Astrocyte (in vitro differentiated cells and primary cell): ENCODE data around the gene UBE2QL1.

Source experiments
- CTCF ChIP-seq: IDR thresholded peaks from 2 replicates; pipeline ENCODE4 v1.5.1; 2011; ENCODE audit warnings: low read depth, mild to moderate bottlenecking, inconsistent platforms, low read length, moderate library complexity; ENCODE audit not compliant: insufficient read depth
- EZH2 ChIP-seq: IDR thresholded peaks from 2 replicates; pipeline ENCODE4 v1.6.1; 2012; ENCODE audit warnings: mild to moderate bottlenecking, low read length, inconsistent platforms; ENCODE audit not compliant: insufficient read depth

GRCh38 chr5:6467591-6467990 is 18.9 kb downstream of the UBE2QL1 start:
- TF ChIP-seq CTCF (no peak), EZH2 (no peak)
